ENCODE results near the gene RGSL1. TPM values are rescaled to one million over a fixed set of nuclear protein-coding genes. Genes with fewer than 3 reads are reported as not detected.
A peak's percentile ranks its signal among the peaks of the same experiment; 100 is the strongest.

The RGSL1 gene
- total and polyA plus RNA-seq, 9 of the 15 experiments (the other 6 are each of a cell fraction or from before 2014, with no cell fraction given): 0.03 TPM; not detected in 8

DNA sequence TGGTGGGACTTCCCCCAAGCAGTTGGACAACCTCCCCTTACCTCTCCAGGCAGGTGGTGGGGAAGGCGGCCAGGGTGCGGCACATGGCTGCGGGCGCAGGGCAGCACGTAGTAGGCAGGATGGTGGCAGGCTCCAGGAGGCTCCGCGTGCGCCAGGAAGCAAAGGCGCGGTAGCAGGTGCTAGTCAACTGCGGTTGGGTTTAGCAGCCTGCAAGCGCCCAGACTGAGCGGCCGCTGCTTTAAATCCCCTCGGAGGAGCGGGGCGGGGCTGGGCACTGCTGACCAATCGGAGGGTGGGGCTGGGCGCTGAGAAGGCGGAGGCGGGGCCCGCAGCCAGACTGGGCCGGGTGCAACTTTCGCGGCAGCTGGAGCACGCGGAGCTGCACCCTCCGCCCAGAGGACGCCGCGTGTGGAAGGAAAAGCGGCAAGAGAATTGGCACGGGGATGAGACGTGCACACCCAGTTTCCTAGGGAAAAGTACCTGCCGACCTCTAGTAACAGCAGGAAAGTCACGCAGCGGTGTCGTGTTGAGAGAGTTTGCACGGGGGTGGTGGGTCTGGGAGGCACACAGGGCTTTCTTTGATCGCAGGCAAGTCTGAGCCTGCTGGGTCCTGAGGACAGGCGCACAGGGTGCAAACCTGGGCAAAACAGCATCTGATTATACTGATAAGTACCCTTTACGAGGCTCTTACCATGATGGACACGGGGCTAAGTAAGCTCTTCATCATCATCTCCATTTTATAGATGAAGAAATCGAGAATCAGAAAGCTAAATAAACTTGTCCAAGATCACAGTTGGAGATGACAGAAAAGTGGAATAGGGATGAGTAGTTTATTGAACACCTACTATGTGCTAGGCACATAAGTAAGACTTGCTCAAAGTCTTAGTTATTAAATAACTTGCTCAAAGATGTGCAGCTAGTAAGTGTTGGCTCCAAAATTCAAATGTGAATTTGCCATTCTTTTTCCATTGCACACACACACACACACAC is 154.5 kb downstream of the RGSL1 start, which contains the start of gene RGS16 (continued):
- peak in 1 of 2 experiments; percentile 15; a peak in 1 of 4 replicates for TF ChIP-seq RAD21 (CRISPR knock-in tag; conservative IDR thresholded peaks at IDR 0.05 in 1 of 2, IDR thresholded peaks at IDR 0.05 in 1 of 2)
- no peak for TF ChIP-seq ZNF12 (CRISPR knock-in tag; IDR thresholded peaks at IDR 0.05)
- TF ChIP-seq DACH1 (IDR thresholded peaks at IDR 0.05; ENCODE audit: partially characterized antibody): no peak
- TF ChIP-seq SNRNP70 (optimal IDR thresholded peaks at IDR 0.05; ENCODE audit: low read depth, low read length): no peak
- no peak for TF ChIP-seq RFX1 (IDR thresholded peaks at IDR 0.05)
- no peak for TF ChIP-seq TRIM28 (IDR thresholded peaks at IDR 0.05)
- no peak for TF ChIP-seq NCOA2 (IDR thresholded peaks at IDR 0.05; ENCODE audit: partially characterized antibody in 2 of 2)
- no peak for TF ChIP-seq GABPB1 (CRISPR knock-in tag; IDR thresholded peaks at IDR 0.05)
- TF ChIP-seq, protein P1, sequence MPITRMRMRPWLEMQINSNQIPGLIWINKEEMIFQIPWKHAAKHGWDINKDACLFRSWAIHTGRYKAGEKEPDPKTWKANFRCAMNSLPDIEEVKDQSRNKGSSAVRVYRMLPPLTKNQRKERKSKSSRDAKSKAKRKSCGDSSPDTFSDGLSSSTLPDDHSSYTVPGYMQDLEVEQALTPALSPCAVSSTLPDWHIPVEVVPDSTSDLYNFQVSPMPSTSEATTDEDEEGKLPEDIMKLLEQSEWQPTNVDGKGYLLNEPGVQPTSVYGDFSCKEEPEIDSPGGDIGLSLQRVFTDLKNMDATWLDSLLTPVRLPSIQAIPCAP (CRISPR knock-in tag; IDR thresholded peaks at IDR 0.05; ENCODE audit: borderline replicate concordance): peak; percentile 64; the same call in 1 of the 2 replicates
- TF ChIP-seq JUN (IDR thresholded peaks at IDR 0.05; ENCODE audit: borderline replicate concordance, low read depth, low read length): no peak; the same call in 1 of the 2 replicates
- no peak for TF ChIP-seq JUN (CRISPR knock-in tag; IDR thresholded peaks at IDR 0.05; ENCODE audit: borderline replicate concordance)
- no peak for TF ChIP-seq MYNN (IDR thresholded peaks at IDR 0.05)
- no peak for TF ChIP-seq MYNN (CRISPR knock-in tag; IDR thresholded peaks at IDR 0.05)
- TF ChIP-seq KLF13 (tag; IDR thresholded peaks at IDR 0.05; ENCODE audit: borderline replicate concordance, low read depth): no peak
- TF ChIP-seq MCM5 (IDR thresholded peaks at IDR 0.05; ENCODE audit: low read depth): no peak
- no peak for TF ChIP-seq POLR2H (tag; IDR thresholded peaks at IDR 0.05; ENCODE audit: low read depth)
- TF ChIP-seq ZNF586 (CRISPR knock-in tag; conservative IDR thresholded peaks at IDR 0.05): no peak
- TF ChIP-seq ZNF133 (CRISPR knock-in tag; IDR thresholded peaks at IDR 0.05): no peak
